Nephron progenitor cell (in vitro differentiated cells): Measurements from ENCODE around the gene CAD.
A peak's percentile ranks its signal among the peaks of the same experiment; 100 is the strongest.
"Not testable (repeated sequence)": the region's sequence is repeated elsewhere in the genome, so short reads cannot be mapped to it uniquely, and the experiment has no call there.

Source experiments
- DNase-seq: peaks from one replicate; pipeline ENCODE4 v3.0.0; 2021
- H3K27ac Mint-ChIP-seq: 2 replicates; pipeline ENCODE4 v1.8.0; 2021; ENCODE audit warnings: mild to moderate bottlenecking, moderate library complexity, mixed read lengths
- H3K27me3 Mint-ChIP-seq: 2 replicates; pipeline ENCODE4 v1.8.0; 2021; ENCODE audit warnings: mild to moderate bottlenecking, low read depth, mixed read lengths; ENCODE audit not compliant: poor library complexity
- H3K36me3 Mint-ChIP-seq: 2 replicates; pipeline ENCODE4 v1.8.0; 2021; ENCODE audit warnings: low read depth, mixed read lengths
- H3K4me1 Mint-ChIP-seq: 2 replicates; pipeline ENCODE4 v1.8.0; 2021; ENCODE audit warnings: mixed read lengths
- H3K4me3 Mint-ChIP-seq: 2 replicates; pipeline ENCODE4 v1.8.0; 2021; ENCODE audit warnings: mild to moderate bottlenecking, moderate library complexity, mixed read lengths
- H3K9me3 Mint-ChIP-seq: 2 replicates; pipeline ENCODE4 v1.8.0; 2021; ENCODE audit warnings: mild to moderate bottlenecking, moderate library complexity, mixed read lengths
- TF ChIP-seq, protein P1 (sequence below): fragments of 200-600 bp; sonication (generic); IDR thresholded peaks from 2 replicates; pipeline ENCODE4 v1.5.0; 2021; ENCODE audit warnings: antibody characterized with exemption

Gene CAD

DNA sequence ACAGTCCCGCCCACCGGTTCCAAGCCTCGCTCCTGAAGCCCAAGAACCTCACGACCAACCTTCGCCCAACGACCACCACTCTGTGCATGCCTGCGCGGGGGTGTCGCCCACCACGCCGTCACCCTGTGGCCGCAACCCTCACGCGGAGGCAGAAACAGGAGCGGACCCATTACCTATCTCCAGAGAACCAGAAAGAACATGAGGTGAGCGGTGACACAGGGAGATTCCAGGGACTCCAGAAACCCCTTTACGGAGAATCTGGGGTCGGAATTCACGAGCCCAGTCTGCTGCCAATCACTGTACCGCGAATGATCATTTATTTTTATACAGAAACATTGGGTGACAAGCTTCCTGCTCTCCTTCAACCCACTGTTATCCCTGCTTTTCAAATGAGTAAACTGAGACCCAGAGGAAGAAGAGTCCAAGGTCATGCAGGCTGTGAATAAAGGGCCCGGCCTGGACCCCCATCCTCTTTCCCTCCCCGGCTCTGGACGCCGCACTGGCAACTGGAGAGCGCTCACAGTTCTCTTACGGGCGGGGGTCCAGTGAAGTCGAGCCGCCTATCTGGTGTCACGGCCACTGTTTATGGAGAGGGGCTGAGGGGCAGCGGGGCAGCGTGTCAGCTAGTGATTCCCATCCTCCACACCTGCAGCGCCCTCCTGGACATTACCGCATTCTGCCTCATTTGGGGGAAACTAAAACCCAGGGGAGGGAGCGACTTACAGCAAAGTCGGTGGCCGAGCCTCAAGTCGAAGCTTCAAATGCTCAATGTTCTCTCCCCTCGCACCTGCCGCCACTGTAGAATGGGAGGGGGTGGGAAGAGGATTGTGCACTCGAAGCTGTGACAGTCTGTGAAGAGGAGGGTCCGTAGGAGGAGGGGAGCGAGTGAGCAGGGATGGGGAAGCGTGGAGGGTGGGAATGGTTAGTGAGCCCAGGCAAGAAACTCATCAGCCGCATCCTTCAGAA lies 46.4 kb downstream of the CAD start:
- peak; percentile 32 for DNase-seq
- H3K27me3 Mint-ChIP-seq: peaks cover 35% of the 10 kb centered on the region
- no peaks in the 10 kb centered on the region for H3K36me3 Mint-ChIP-seq
- peaks cover 34% of the 10 kb centered on the region for H3K4me1 Mint-ChIP-seq
- peak overlapping the region; percentile 82 for H3K4me3 Mint-ChIP-seq
- TF ChIP-seq, protein P1, sequence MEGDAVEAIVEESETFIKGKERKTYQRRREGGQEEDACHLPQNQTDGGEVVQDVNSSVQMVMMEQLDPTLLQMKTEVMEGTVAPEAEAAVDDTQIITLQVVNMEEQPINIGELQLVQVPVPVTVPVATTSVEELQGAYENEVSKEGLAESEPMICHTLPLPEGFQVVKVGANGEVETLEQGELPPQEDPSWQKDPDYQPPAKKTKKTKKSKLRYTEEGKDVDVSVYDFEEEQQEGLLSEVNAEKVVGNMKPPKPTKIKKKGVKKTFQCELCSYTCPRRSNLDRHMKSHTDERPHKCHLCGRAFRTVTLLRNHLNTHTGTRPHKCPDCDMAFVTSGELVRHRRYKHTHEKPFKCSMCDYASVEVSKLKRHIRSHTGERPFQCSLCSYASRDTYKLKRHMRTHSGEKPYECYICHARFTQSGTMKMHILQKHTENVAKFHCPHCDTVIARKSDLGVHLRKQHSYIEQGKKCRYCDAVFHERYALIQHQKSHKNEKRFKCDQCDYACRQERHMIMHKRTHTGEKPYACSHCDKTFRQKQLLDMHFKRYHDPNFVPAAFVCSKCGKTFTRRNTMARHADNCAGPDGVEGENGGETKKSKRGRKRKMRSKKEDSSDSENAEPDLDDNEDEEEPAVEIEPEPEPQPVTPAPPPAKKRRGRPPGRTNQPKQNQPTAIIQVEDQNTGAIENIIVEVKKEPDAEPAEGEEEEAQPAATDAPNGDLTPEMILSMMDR: no peak
- no peaks in the 10 kb centered on the region for H3K9me3 Mint-ChIP-seq
- no peak overlapping the region for H3K27ac Mint-ChIP-seq

DNA sequence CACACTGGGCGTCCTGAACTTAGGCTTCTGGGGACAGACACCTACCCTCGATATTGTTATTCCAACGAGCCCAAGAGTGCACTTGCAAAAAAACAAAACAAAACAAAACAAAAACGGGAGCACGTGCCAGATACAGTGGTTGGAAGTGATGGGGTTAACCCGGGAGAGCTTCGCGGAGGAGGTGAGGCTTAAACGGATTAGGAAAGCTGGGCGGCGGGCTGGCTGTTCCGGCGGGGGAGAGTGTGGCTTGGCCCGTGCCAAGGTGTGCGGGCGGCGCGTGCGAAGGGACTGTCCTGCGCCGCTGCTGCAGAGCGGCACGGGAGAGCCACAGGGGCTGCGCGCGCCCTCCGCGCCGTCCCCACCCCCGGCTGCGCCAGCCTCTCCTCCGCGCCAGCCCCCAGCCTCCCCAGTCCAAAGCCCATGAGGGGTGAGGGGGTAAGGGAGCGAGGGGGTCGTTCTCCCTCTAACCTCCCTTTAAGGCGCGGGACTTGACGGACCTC lies 47.1 kb downstream of the CAD start:
- H3K4me1 Mint-ChIP-seq: peaks cover 34% of the 10 kb centered on the region
- no peak for DNase-seq
- TF ChIP-seq, protein P1: no peak
- H3K27me3 Mint-ChIP-seq: peaks cover 28% of the 10 kb centered on the region
- peak overlapping the region; percentile 82 for H3K4me3 Mint-ChIP-seq
- no peaks in the 10 kb centered on the region for H3K36me3 Mint-ChIP-seq
- H3K9me3 Mint-ChIP-seq: no peaks in the 10 kb centered on the region
- no peak overlapping the region for H3K27ac Mint-ChIP-seq

DNA sequence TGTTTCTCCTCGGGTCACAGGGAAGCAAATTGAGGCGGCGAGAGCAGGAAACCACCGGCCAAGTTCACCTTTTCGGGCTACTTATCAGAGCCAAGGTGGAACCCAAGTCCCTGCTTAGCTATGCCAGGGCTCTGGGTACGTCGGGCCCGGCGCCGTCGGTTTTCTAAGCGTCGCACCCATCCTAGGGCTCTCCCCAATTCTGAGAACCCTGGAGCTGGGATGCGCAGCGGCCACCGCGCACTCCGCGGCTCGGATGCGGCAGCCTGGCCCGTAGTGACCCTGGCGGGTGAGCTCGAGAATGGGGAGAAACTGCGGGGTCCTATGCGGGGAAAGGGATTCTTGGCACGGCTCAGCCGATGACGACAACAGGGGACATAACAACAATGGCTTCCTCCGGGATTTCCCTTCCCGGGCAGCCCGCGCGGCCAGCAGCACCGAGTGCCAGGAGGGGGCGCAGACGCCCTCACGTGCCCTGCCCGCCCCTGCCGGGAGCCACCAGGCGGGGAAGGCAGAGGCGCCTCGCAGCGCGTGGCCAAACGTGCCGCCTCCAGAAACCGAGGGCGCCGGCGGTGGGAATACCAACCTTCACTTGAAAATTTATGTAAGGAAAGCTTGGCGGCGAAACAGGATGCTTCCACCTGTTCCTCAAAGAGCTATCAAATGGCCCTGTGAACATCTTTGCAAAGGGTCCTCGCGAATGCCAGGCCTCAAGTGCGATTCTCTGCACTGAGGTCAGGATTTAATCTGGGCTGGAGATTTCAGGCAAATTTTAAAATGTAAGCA lies 47.8 kb downstream of the CAD start:
- Mint-ChIP-seq H3K27ac (no peak overlapping the region), H3K9me3 (no peaks in the 10 kb centered on the region), H3K4me3 (peak overlapping the region; percentile 74), H3K36me3 (no peaks in the 10 kb centered on the region), H3K4me1 (peaks cover 34% of the 10 kb centered on the region), H3K27me3 (peaks cover 22% of the 10 kb centered on the region)
- DNase-seq: peak; percentile 84
- TF ChIP-seq, protein P1: peak; percentile 64

DNA sequence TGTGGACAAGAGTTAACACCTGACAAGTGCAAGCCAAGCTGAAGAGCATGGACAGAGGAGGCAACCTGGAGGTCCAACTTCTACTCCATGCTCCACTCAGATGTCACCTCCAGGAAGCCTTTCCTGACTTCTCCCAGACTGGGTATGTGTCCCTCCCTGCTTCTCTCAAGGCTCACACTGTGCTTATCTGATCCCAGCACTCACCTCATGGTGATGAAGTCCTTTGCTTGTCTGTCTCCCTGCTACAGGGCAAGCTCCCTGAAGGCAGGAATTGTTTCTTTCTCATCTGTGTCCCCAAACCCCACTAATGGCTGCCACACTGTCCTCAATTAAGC lies 48.3 kb downstream of the CAD start:
- Mint-ChIP-seq H3K4me1 (peaks cover 34% of the 10 kb centered on the region), H3K36me3 (no peaks in the 10 kb centered on the region), H3K4me3 (peak overlapping the region; percentile 24), H3K27me3 (peaks cover 16% of the 10 kb centered on the region), H3K9me3 (no peaks in the 10 kb centered on the region), H3K27ac (no peak overlapping the region)
- no peak for DNase-seq
- TF ChIP-seq, protein P1: no peak

DNA sequence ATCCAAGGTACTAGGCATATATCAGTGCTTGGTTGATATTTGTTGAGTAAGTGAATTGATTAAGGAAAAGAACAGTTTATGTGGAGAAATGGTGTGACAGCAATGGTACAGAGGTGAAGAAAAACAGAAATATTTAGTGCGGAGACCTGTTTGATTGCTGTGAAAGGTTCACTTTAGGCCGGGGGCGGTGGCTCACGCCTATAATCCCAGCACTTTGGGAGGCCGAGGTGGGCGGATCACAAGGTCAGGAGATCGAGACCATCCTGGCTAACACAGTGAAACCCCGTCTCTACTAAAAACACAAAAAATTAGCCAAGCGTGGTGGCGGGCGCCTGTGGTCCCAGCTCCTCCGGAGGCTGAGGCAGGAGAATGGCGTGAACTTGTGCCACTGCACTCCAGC lies 51.1 kb downstream of the CAD start:
- H3K36me3 Mint-ChIP-seq, H3K9me3 Mint-ChIP-seq, H3K4me3 Mint-ChIP-seq, DNase-seq, H3K27ac Mint-ChIP-seq: not testable (repeated sequence)
- H3K4me1 Mint-ChIP-seq: peaks cover 34% of the 10 kb centered on the region
- H3K27me3 Mint-ChIP-seq: peaks cover 11% of the 10 kb centered on the region

DNA sequence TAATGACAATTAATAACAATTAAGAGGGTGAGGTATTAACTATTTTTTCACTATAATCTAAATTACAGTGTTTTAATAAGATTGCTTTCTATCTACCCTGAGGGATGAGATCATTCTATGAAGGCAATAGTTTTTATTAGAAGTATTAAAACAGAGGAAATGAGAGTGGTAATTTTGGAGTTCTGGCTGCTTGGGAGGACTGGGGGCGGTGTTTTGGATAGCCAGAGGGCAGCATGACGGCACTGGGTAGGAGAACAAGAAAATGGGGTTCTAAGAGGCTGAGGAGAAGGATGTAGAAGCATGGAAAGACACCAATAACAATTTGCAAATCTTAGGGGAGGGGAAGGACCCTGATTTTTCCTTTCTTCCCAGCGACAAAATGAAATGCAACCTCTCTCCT lies 53.0 kb downstream of the CAD start:
- H3K27me3 Mint-ChIP-seq: peaks cover 22% of the 10 kb centered on the region
- TF ChIP-seq, protein P1: no peak
- DNase-seq: no peak
- H3K27ac Mint-ChIP-seq: no peak overlapping the region
- no peaks in the 10 kb centered on the region for H3K36me3 Mint-ChIP-seq
- peaks cover 28% of the 10 kb centered on the region for H3K4me1 Mint-ChIP-seq
- H3K4me3 Mint-ChIP-seq: no peak overlapping the region
- no peaks in the 10 kb centered on the region for H3K9me3 Mint-ChIP-seq
